GM12891 (cell line): ENCODE results near the gene RASA3.

Experiments
- PAX5 ChIP-seq: IDR thresholded peaks from 2 replicates; pipeline ENCODE4 v1.6.1; 2011; ENCODE audit warnings: low read length, moderate library complexity, mild to moderate bottlenecking; ENCODE audit not compliant: insufficient read depth, severe bottlenecking
- POLR2A ChIP-seq: IDR thresholded peaks from 2 replicates; pipeline ENCODE4 v1.6.1; 2011; ENCODE audit warnings: low read depth, low read length, control low read depth
- TAF1 ChIP-seq: IDR thresholded peaks from 2 replicates; pipeline ENCODE4 v1.6.1; 2011; ENCODE audit warnings: low read depth, low read length, control low read depth

GRCh38 chr13:114146629-114147028 lies 14.2 kb upstream of the RASA3 start:
- TF ChIP-seq PAX5: no peak
- TF ChIP-seq POLR2A: no peak
- TF ChIP-seq TAF1: no peak
